GM12878 (cell line): ENCODE data around the gene ZNF620.

Experiments used
- EED ChIP-seq: sonication (generic); IDR thresholded peaks from 2 replicates; pipeline ENCODE4 v1.6.1; 2016; ENCODE audit warnings: antibody characterized with exemption, low read depth
- FOXM1 ChIP-seq: IDR thresholded peaks from 2 replicates; pipeline ENCODE4 v1.6.1; 2012; ENCODE audit warnings: low read depth, mild to moderate bottlenecking, inconsistent platforms, low read length, moderate library complexity
- NRF1 ChIP-seq: conservative IDR thresholded peaks from 2 replicates; pipeline ENCODE4 v1.6.1; 2011; ENCODE audit warnings: mild to moderate bottlenecking, low read depth, low read length, improper control_type of control experiment
- POLR2A ChIP-seq: IDR thresholded peaks from 2 replicates; pipeline ENCODE4 v1.6.1; 2011; ENCODE audit warnings: low read depth, mild to moderate bottlenecking, low read length
- YY1 ChIP-seq: IDR thresholded peaks from 2 replicates; pipeline ENCODE4 v1.6.1; 2011; ENCODE audit warnings: low read depth, mild to moderate bottlenecking, low read length

GRCh38 chr3:40456279-40456939 lies 49.4 kb upstream of the ZNF620 start:
- TF ChIP-seq FOXM1 (no peak), NRF1 (no peak), POLR2A (no peak), EED (no peak), YY1 (no peak)
